OCI-LY3 (cell line): ENCODE data around the gene SPACA6.
"Not testable (repeated sequence)": the region's sequence is repeated elsewhere in the genome, so short reads cannot be mapped to it uniquely, and the experiment has no call there.

Experiments used
- H2AFZ ChIP-seq: fragments of 200-600, 300-600 bp; shearing (Covaris generic); 2 replicates; pipeline ENCODE4 v1.6.0; 2014; ENCODE audit warnings: antibody characterized with exemption, low read depth, low read length
- H3K27ac ChIP-seq: fragments of 200-600, 300-600 bp; sonication (generic); 2 replicates; pipeline ENCODE4 v1.5.1; 2014; ENCODE audit warnings: mild to moderate bottlenecking, low read length, moderate library complexity, mixed read lengths
- H3K27me3 ChIP-seq: fragments of 200-600, 300-600 bp; sonication (generic); 2 replicates; pipeline ENCODE4 v1.6.1; 2014; ENCODE audit warnings: low read depth, low read length, mixed read lengths
- H3K36me3 ChIP-seq: fragments of 200-600, 300-600 bp; sonication (generic); replicated peaks from 2 replicates; pipeline ENCODE3; 2014; ENCODE audit warnings: low read depth, low read length, mixed read lengths
- H3K4me1 ChIP-seq: fragments of 300-600, 200-600 bp; sonication (generic); 2 replicates; pipeline ENCODE4 v1.6.1; 2014; ENCODE audit warnings: low read length, mixed read lengths
- H3K4me2 ChIP-seq: fragments of 200-600, 300-600 bp; sonication (generic); 2 replicates; pipeline ENCODE4 v1.6.1; 2014; ENCODE audit warnings: low read length, mixed read lengths
- H3K4me3 ChIP-seq: fragments of 300-600, 200-600 bp; sonication (generic); 2 replicates; pipeline ENCODE4 v1.5.1; 2014; ENCODE audit warnings: antibody characterized with exemption, mild to moderate bottlenecking, low read length, moderate library complexity
- H3K79me2 ChIP-seq: fragments of 300-600, 200-600 bp; shearing (Covaris generic); 2 replicates; pipeline ENCODE4 v1.6.1; 2014; ENCODE audit warnings: mild to moderate bottlenecking, low read length, mixed read lengths
- H3K9ac ChIP-seq: fragments of 300-600, 200-600 bp; shearing (Covaris generic); 2 replicates; pipeline ENCODE4 v1.6.0; 2014; ENCODE audit warnings: mild to moderate bottlenecking, low read length, moderate library complexity
- H3K9me3 ChIP-seq: fragments of 200-600, 300-600 bp; shearing (Covaris generic); 2 replicates; pipeline ENCODE4 v1.6.1; 2014; ENCODE audit warnings: low read length, mixed read lengths; ENCODE audit not compliant: insufficient read depth
- H4K20me1 ChIP-seq: fragments of 200-600, 300-600 bp; sonication (generic); 2 replicates; pipeline ENCODE4 v1.6.1; 2016; ENCODE audit warnings: low read length, mixed read lengths; ENCODE audit not compliant: insufficient read depth
- CTCF ChIP-seq: fragments of 200-600, 300-600 bp; sonication (generic); IDR thresholded peaks from 2 replicates; pipeline ENCODE4 v1.5.1; 2014; ENCODE audit warnings: antibody characterized with exemption, low read length, low read depth
- EZH2phosphoT487 ChIP-seq: fragments of 200-600 bp; shearing (Covaris generic); IDR thresholded peaks from 2 replicates; pipeline ENCODE4 v1.6.1; 2018; ENCODE audit warnings: antibody characterized with exemption, mixed run types, low read depth

The SPACA6 gene

GRCh38 chr19:51693260-51693659, at the start of gene SPACA6:
TSS of gene SPACA6 (plus strand) at chr19:51693330. CDS start at chr19:51693527, 197 bp downstream.
- Histone ChIP-seq H3K4me1 (peaks cover 8% of the 10 kb centered on the region; the same call in 1 of the 2 replicates), H3K36me3 (no peaks in the 10 kb centered on the region), H2AFZ (no peak within 1 kb of the TSS), H3K9ac (no peak within 1 kb of the TSS), H3K27me3 (peaks cover 8% of the 10 kb centered on the region; the same call in 1 of the 2 replicates), H3K9me3 (no peaks in the 10 kb centered on the region), H3K79me2 (no peaks in the 10 kb centered on the region), H3K27ac (no peak within 1 kb of the TSS), H3K4me2 (no peak within 1 kb of the TSS), H4K20me1 (no peaks in the 10 kb centered on the region), H3K4me3 (no peak within 1 kb of the TSS)
- TF ChIP-seq CTCF (no peak), EZH2phosphoT487 (no peak)

- Histone ChIP-seq H3K4me2 (peak overlapping the region; percentile 90), H3K4me3 (peak overlapping the region; percentile 74), H3K27ac (peak overlapping the region; percentile 57), H4K20me1 (peaks cover 14% of the 10 kb centered on the region; the same call in 1 of the 2 replicates), H3K9ac (peak overlapping the region; percentile 51), H2AFZ (no peak overlapping the region), H3K4me1 (peaks cover 50% of the 10 kb centered on the region), H3K9me3 (no peaks in the 10 kb centered on the region), H3K27me3 (peaks cover 49% of the 10 kb centered on the region), H3K36me3 (peaks cover 31% of the 10 kb centered on the region), H3K79me2 (peaks cover 5% of the 10 kb centered on the region; the same call in 1 of the 2 replicates)
- TF ChIP-seq CTCF: no peak
- TF ChIP-seq EZH2phosphoT487: no peak
Measured at GRCh38 chr19:51644636-51645271, 48.4 kb upstream of the SPACA6 start.

GRCh38 chr19:51646730-51647129, 46.4 kb upstream of the SPACA6 start, which contains the start of gene SIGLEC14:
TSS of gene SIGLEC14 (minus strand) at chr19:51646825. CDS start at chr19:51646759, 66 bp downstream.
- Histone ChIP-seq H3K27ac (peak within 1 kb of the TSS; percentile 57), H3K27me3 (peaks cover 41% of the 10 kb centered on the region), H3K4me2 (peak within 1 kb of the TSS; percentile 90), H3K4me1 (peaks cover 55% of the 10 kb centered on the region), H3K4me3 (peak within 1 kb of the TSS; percentile 74), H3K36me3 (peaks cover 27% of the 10 kb centered on the region), H3K9ac (peak within 1 kb of the TSS; percentile 51), H4K20me1 (peaks cover 14% of the 10 kb centered on the region; the same call in 1 of the 2 replicates)
- not testable (repeated sequence) for H2AFZ ChIP-seq, H3K79me2 ChIP-seq, H3K9me3 ChIP-seq

- H3K9ac ChIP-seq: peak overlapping the region; percentile 47; the same call in 1 of the 2 replicates
- TF ChIP-seq CTCF (no peak), EZH2phosphoT487 (no peak)
- peak overlapping the region; percentile 17; the same call in 1 of the 2 replicates for H3K27ac ChIP-seq
- H3K27me3 ChIP-seq: peaks cover 36% of the 10 kb centered on the region
- H3K36me3 ChIP-seq: peaks cover 21% of the 10 kb centered on the region
- peaks cover 61% of the 10 kb centered on the region for H3K4me1 ChIP-seq
- H4K20me1 ChIP-seq: peaks cover 14% of the 10 kb centered on the region; the same call in 1 of the 2 replicates
- H2AFZ ChIP-seq: no peak overlapping the region
- H3K4me3 ChIP-seq: peak overlapping the region; percentile 60; the same call in 1 of the 2 replicates
- peaks cover 5% of the 10 kb centered on the region; the same call in 1 of the 2 replicates for H3K79me2 ChIP-seq
- H3K9me3 ChIP-seq: no peaks in the 10 kb centered on the region
- peak overlapping the region; percentile 78 for H3K4me2 ChIP-seq
Measured at GRCh38 chr19:51647318-51647717, 45.8 kb upstream of the SPACA6 start.
